Measurements from ENCODE around the gene SSC5D. TPM values are rescaled to one million over a fixed set of nuclear protein-coding genes. Genes with fewer than 3 reads are reported as not detected.

SSC5D gene
- total RNA-seq, 1 donor from 2014 or later = 46.8 TPM

DNA sequence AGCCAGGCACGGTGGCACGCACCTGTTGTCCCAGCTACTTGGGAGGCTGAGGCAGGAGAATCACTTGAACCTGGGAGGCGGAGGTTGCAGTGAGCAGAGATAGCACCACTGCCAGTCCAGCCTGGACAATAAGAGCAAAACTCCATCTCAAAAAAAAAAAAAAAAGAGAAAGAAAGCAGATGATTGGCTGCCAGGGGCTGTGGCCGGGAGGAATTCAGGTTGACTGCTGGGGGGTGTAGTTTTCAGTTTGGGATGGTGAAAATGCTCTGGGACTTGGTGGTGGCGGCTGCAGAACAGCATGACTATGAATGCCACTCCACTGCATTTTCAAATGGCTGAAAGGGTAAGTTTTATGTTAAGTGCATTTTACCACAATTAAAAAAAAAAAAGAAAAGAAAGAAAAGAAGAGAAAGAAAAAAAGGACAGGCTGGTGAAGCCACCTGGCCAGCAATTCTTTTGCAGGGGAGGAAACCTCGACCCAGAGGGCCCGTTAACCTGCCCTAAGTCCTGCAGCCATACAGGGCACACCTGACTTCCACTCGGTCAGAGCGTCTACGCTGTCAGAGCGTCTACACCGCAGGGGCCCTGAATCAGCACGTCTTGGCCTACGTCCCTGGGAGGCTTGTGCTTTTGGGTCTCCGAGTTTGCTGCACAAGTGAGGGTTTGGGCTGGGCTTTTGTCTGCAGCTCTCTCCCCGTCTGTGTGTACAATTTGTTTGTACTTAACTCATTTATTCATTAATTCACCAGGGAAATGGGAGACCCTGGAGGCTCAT, 30.4 kb upstream of the SSC5D start:
- no peak overlapping the region for H3K4me3 ChIP-seq (ENCODE audit: insufficient read depth, low read depth, low read length)
- Mint-ChIP-seq H3K36me3 (ENCODE audit: low read depth, unreplicated experiment) (peaks cover 10% of the 10 kb centered on the region), H3K4me1 (ENCODE audit: low read depth, unreplicated experiment) (no peaks in the 10 kb centered on the region), H3K9me3 (ENCODE audit: unreplicated experiment) (peaks cover 3% of the 10 kb centered on the region), H3K4me3 (ENCODE audit: unreplicated experiment) (no peak overlapping the region), H3K27me3 (ENCODE audit: low read depth, unreplicated experiment) (peaks cover 4% of the 10 kb centered on the region), H3K27ac (ENCODE audit: unreplicated experiment) (no peak overlapping the region)
- H3K4me1 ChIP-seq (ENCODE audit: insufficient read depth, low read length) = peaks cover 9% of the 10 kb centered on the region
- no peaks in the 10 kb centered on the region for H3K36me3 ChIP-seq (ENCODE audit: insufficient read depth, low read length)
- no peaks in the 10 kb centered on the region for H3K9me3 ChIP-seq (ENCODE audit: insufficient read depth, low read depth, low read length)
- peaks cover 56% of the 10 kb centered on the region for H4K20me1 ChIP-seq (ENCODE audit: insufficient read depth, low read length)
- TF ChIP-seq, protein P1, sequence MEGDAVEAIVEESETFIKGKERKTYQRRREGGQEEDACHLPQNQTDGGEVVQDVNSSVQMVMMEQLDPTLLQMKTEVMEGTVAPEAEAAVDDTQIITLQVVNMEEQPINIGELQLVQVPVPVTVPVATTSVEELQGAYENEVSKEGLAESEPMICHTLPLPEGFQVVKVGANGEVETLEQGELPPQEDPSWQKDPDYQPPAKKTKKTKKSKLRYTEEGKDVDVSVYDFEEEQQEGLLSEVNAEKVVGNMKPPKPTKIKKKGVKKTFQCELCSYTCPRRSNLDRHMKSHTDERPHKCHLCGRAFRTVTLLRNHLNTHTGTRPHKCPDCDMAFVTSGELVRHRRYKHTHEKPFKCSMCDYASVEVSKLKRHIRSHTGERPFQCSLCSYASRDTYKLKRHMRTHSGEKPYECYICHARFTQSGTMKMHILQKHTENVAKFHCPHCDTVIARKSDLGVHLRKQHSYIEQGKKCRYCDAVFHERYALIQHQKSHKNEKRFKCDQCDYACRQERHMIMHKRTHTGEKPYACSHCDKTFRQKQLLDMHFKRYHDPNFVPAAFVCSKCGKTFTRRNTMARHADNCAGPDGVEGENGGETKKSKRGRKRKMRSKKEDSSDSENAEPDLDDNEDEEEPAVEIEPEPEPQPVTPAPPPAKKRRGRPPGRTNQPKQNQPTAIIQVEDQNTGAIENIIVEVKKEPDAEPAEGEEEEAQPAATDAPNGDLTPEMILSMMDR (IDR thresholded peaks at IDR 0.05; ENCODE audit: insufficient read depth, low read depth, low read length) = no peak
- no peak for TF ChIP-seq EZH2 (IDR thresholded peaks at IDR 0.05; ENCODE audit: insufficient read depth, low read length)
- H3K4me2 ChIP-seq (ENCODE audit: low read length) = no peak overlapping the region
- H3K27ac ChIP-seq (ENCODE audit: low read depth, low read length) = no peak overlapping the region
- no peaks in the 10 kb centered on the region for H3K27me3 ChIP-seq (ENCODE audit: insufficient read depth, low read length)
- H2AFZ ChIP-seq (ENCODE audit: low read depth, low read length) = no peak overlapping the region
- DNase-seq (ENCODE audit: low read depth) (no peak), FAIRE-seq (no peak)
- H3K9ac ChIP-seq (ENCODE audit: low read length) = no peak overlapping the region
- H3K79me2 ChIP-seq (ENCODE audit: insufficient read depth, low read length) = peaks cover 16% of the 10 kb centered on the region

DNA sequence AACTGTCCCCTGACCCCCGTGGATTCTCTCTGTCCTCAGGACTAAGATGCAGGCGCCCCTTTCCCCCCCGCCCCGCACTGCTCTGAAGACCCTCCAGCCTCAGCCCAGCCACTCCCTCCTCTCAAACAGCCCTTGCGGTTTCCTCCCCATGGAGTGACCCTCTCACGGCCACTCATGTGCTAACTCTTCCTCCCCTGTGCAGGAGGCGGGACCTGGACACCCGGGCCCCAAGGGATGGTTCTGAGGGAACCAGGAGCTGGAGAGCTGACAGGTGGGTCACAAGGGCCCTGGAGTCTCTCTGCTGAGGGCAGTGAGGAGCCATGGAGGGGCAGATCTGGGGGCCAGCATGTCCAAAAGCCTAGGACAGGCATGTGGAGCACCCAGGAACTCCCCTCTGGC, 28.7 kb upstream of the SSC5D start:
- peaks cover 16% of the 10 kb centered on the region for H3K79me2 ChIP-seq (ENCODE audit: insufficient read depth, low read length)
- Mint-ChIP-seq H3K27me3 (ENCODE audit: low read depth, unreplicated experiment) (no peaks in the 10 kb centered on the region), H3K4me3 (ENCODE audit: unreplicated experiment) (no peak overlapping the region), H3K36me3 (ENCODE audit: low read depth, unreplicated experiment) (peaks cover 8% of the 10 kb centered on the region), H3K27ac (ENCODE audit: unreplicated experiment) (no peak overlapping the region), H3K4me1 (ENCODE audit: low read depth, unreplicated experiment) (no peaks in the 10 kb centered on the region), H3K9me3 (ENCODE audit: unreplicated experiment) (no peaks in the 10 kb centered on the region)
- H4K20me1 ChIP-seq (ENCODE audit: insufficient read depth, low read length) = peaks cover 41% of the 10 kb centered on the region
- H3K9ac ChIP-seq (ENCODE audit: low read length) = no peak overlapping the region
- peaks cover 2% of the 10 kb centered on the region for H3K27me3 ChIP-seq (ENCODE audit: insufficient read depth, low read length)
- H2AFZ ChIP-seq (ENCODE audit: low read depth, low read length) = no peak overlapping the region
- no peak for FAIRE-seq
- no peak overlapping the region for H3K27ac ChIP-seq (ENCODE audit: low read depth, low read length)
- H3K4me1 ChIP-seq (ENCODE audit: insufficient read depth, low read length) = peaks cover 9% of the 10 kb centered on the region
- H3K4me2 ChIP-seq (ENCODE audit: low read length) = peak overlapping the region; percentile 96
- TF ChIP-seq EZH2 (IDR thresholded peaks at IDR 0.05; ENCODE audit: insufficient read depth, low read length) = no peak
- TF ChIP-seq, protein P1 (IDR thresholded peaks at IDR 0.05; ENCODE audit: insufficient read depth, low read depth, low read length) = no peak
- no peak overlapping the region for H3K4me3 ChIP-seq (ENCODE audit: insufficient read depth, low read depth, low read length)
- DNase-seq (ENCODE audit: low read depth) = no peak
- H3K36me3 ChIP-seq (ENCODE audit: insufficient read depth, low read length) = no peaks in the 10 kb centered on the region
- no peaks in the 10 kb centered on the region for H3K9me3 ChIP-seq (ENCODE audit: insufficient read depth, low read depth, low read length)
